GM12878 (cell line): ENCODE results near the gene RELT. TPM values are rescaled to one million over a fixed set of nuclear protein-coding genes. Genes with fewer than 3 reads are reported as not detected.
A peak's percentile ranks its signal among the peaks of the same experiment; 100 is the strongest.

Source experiments
- ATAC-seq: fragments of 200-7000 bp; cut with Tn5 transposase; 3 replicates; pipeline ENCODE4 v1.9.1; 2020; ENCODE audit warnings: mild to moderate bottlenecking, moderate library complexity
- BruUV-seq: library from RNA; stranded (reverse); fragments of 400-500 nt; replicated peaks from 2 replicates; lab custom pipeline; 2021; lab: Mats Ljungman, UMichigan
- CTCF ChIA-PET: fragments of 300-600 bp; sonication (Branson Sonifier 250); formaldehyde crosslinking; extraction: SDS; loops from one replicate; lab custom pipeline; 2021; ENCODE audit warnings: inconsistent platforms; lab: Yijun Ruan, JAX
- POLR2A ChIA-PET: fragments of 350-600 bp; formaldehyde crosslinking; extraction: SDS; loops from one replicate; lab custom pipeline; 2021; ENCODE audit warnings: inconsistent platforms; lab: Charles Lee
- RAD21 ChIA-PET: fragments of 300-600 bp; sonication (Branson Sonifier 250); formaldehyde crosslinking; loops from one replicate; lab custom pipeline; 2023; ENCODE audit warnings: antibody characterized with exemption; ENCODE audit not compliant: unreplicated experiment; lab: Charles Lee
- SMC1A ChIA-PET: fragments of 300-600 bp; sonication (Branson Sonifier 250); formaldehyde crosslinking; loops from one replicate; lab custom pipeline; 2023; ENCODE audit not compliant: unreplicated experiment, uncharacterized antibody; lab: Charles Lee
- DNase-seq: peaks from one replicate; pipeline ENCODE4 v3.0.0-alpha.2; 2011; ENCODE audit warnings: low read depth, low spot score
- FAIRE-seq: peaks from 3 replicates; lab custom pipeline; 2011; peaks lifted over from hg19 to GRCh38; lab: Jason Lieb, UNC
- H2AFZ ChIP-seq: 2 replicates; pipeline ENCODE4 v1.6.0; 2011; ENCODE audit warnings: low read depth, low read length, control low read depth; ENCODE audit not compliant: control insufficient read depth
- H3K27ac ChIP-seq: 2 replicates; pipeline ENCODE4 v1.5.1; 2011; ENCODE audit warnings: control low read depth; ENCODE audit not compliant: control insufficient read depth, insufficient read depth
- H3K27me3 ChIP-seq, 2 experiments: replicated peaks in 1 of 2; 2 replicates each; pipeline versions ENCODE4 v1.6.0 to v1.6.1; 2011; ENCODE audit warnings: low read length in 1 of 2; ENCODE audit not compliant: control insufficient read depth in 2 of 2, insufficient read depth in 2 of 2
- H3K36me3 ChIP-seq, 2 experiments: 2 replicates each; pipeline ENCODE4 v1.5.1; 2011; ENCODE audit warnings: low read length in 1 of 2; ENCODE audit not compliant: control insufficient read depth in 2 of 2, insufficient read depth in 2 of 2
- H3K4me1 ChIP-seq: 2 replicates; pipeline ENCODE4 v1.6.1; 2011; ENCODE audit warnings: mild to moderate bottlenecking, low read length, moderate library complexity, mixed read lengths; ENCODE audit not compliant: control insufficient read depth, insufficient read depth
- H3K4me2 ChIP-seq: 2 replicates; pipeline ENCODE4 v1.6.0; 2011; ENCODE audit warnings: control low read depth; ENCODE audit not compliant: control insufficient read depth, insufficient read depth
- H3K4me3 ChIP-seq: fragments of 200-600 bp; sonication (generic); 2 replicates; pipeline ENCODE4 v1.5.1; 2016
- H3K79me2 ChIP-seq: 2 replicates; pipeline ENCODE4 v1.6.0; 2011; ENCODE audit warnings: low read length; ENCODE audit not compliant: control insufficient read depth, insufficient read depth
- H3K9ac ChIP-seq: 2 replicates; pipeline ENCODE4 v1.8.0; 2011; ENCODE audit warnings: low read length, control low read depth, mixed read lengths; ENCODE audit not compliant: control insufficient read depth, insufficient read depth
- H3K9me3 ChIP-seq: replicated peaks from 3 replicates; pipeline ENCODE4 v1.5.1; 2011; ENCODE audit warnings: mild to moderate bottlenecking, low read length; ENCODE audit not compliant: control insufficient read depth, insufficient read depth
- H4K20me1 ChIP-seq: 2 replicates; pipeline ENCODE4 v1.6.0; 2011; ENCODE audit not compliant: control insufficient read depth, insufficient read depth
- BCL11A ChIP-seq: IDR thresholded peaks from 2 replicates; pipeline ENCODE4 v1.6.1; 2011; ENCODE audit warnings: low read depth, low read length
- BHLHE40 ChIP-seq, 2 experiments: fragments of 450-650 bp in 1 of 2; IDR thresholded peaks; 2 replicates each; pipeline ENCODE4 v1.6.1; 2011 to 2017; ENCODE audit warnings: low read depth in 2 of 2, borderline replicate concordance in 1 of 2, improper control_type of control experiment in 1 of 2, low read length in 1 of 2, mild to moderate bottlenecking in 1 of 2
- BRCA1 ChIP-seq: IDR thresholded peaks from 2 replicates; pipeline ENCODE4 v1.6.1; 2011; ENCODE audit warnings: low read depth, low read length, improper control_type of control experiment
- GATAD2B ChIP-seq: fragments of 450-650 bp; conservative IDR thresholded peaks from 2 replicates; pipeline ENCODE4 v1.6.1; 2017; ENCODE audit warnings: low read depth, mild to moderate bottlenecking, moderate library complexity
- MXI1 ChIP-seq: fragments of 150-350 bp; IDR thresholded peaks from 2 replicates; pipeline ENCODE4 v1.6.1; 2011; ENCODE audit warnings: low read depth, mild to moderate bottlenecking, inconsistent platforms, low read length, improper control_type of control experiment
- RCOR1 ChIP-seq: conservative IDR thresholded peaks from 2 replicates; pipeline ENCODE4 v1.6.1; 2012; ENCODE audit warnings: low read depth, low read length, improper control_type of control experiment
- SIN3A ChIP-seq: IDR thresholded peaks from 2 replicates; pipeline ENCODE4 v1.6.1; 2012; ENCODE audit warnings: low read depth, low read length, improper control_type of control experiment
- SP1 ChIP-seq: IDR thresholded peaks from one replicate; pipeline ENCODE4 v1.6.1; 2011; ENCODE audit warnings: low read depth, low read length
- TBL1XR1 ChIP-seq: IDR thresholded peaks from 2 replicates; pipeline ENCODE4 v1.6.1; 2012; ENCODE audit warnings: low read depth, low read length, improper control_type of control experiment
- YBX1 ChIP-seq: fragments of 450-650 bp; IDR thresholded peaks from 2 replicates; pipeline ENCODE4 v1.6.1; 2016; ENCODE audit warnings: antibody characterized with exemption
- WGBS: methylation state at CpG from one replicate; pipeline ENCODE4 v1.1.6; 2016; ENCODE audit warnings: low lambda C conversion rate; ENCODE audit not compliant: insufficient replicate concordance, insufficient coverage; ENCODE audit errors: missing lambda C conversion rate; 5-methylcytosine and 5-hydroxymethylcytosine counted together
- in situ Hi-C: fragments of 300-500 bp; cut with MboI; formaldehyde crosslinking; loops from 9 replicates; pipeline ENCODE4 v1.14.3; 2018; ENCODE audit warnings: mixed read lengths
- intact Hi-C: fragments of 100-400 bp; cut with micrococcal nuclease; formaldehyde crosslinking; loops from one replicate; pipeline ENCODE4 v1.14.2; 2022; ENCODE audit not compliant: unreplicated experiment
- polyA plus RNA-seq, 11 experiments: library from polyadenylated mRNA; depleted of rRNA in 4 of 11; unstranded in 6 of 11; stranded (reverse) in 5 of 11; fragments of >200 nt; fragmentation: Nextera tagmentation in 4 of 11; fragmentation: Illumina TruSeq in 1 of 11; extraction: Ambion mirVana in 4 of 11; extraction: Trizol in 1 of 11; gene quantifications; 1 replicate in 1 of 11; 2 replicates in 10 of 11; pipeline versions ENCODE4 v1.2.1 to v1.2.3, GENCODE V29; 2011 to 2016; ENCODE audit warnings: inconsistent platforms in 2 of 11, missing spikeins in 2 of 11, low read depth in 1 of 11
- total RNA-seq, 4 experiments: library from RNA; depleted of rRNA in 3 of 4; stranded (reverse); fragments of >200 nt in 3 of 4; fragmentation: Illumina TruSeq in 1 of 4; extraction: Trizol in 1 of 4; gene quantifications; 2 replicates each; pipeline versions ENCODE4 v1.2.1 to v1.2.3, GENCODE V29; 2013 to 2021
- TF ChIP-seq, protein P1 (sequence below): IDR thresholded peaks from 2 replicates; pipeline ENCODE4 v1.6.1; 2012; ENCODE audit warnings: low read depth, low read length, improper control_type of control experiment
- TF ChIP-seq, protein P2 (sequence below): IDR thresholded peaks from 2 replicates; pipeline ENCODE4 v1.6.1; 2012; ENCODE audit warnings: improper control_type of control experiment, low read depth, low read length; ENCODE audit not compliant: insufficient replicate concordance

RELT gene
- total and polyA plus RNA-seq, 10 of the 15 experiments (the other 5 are each of a cell fraction or from before 2014, with no cell fraction given), result 1.2 to 28.5 (median 10.8) TPM

DNA sequence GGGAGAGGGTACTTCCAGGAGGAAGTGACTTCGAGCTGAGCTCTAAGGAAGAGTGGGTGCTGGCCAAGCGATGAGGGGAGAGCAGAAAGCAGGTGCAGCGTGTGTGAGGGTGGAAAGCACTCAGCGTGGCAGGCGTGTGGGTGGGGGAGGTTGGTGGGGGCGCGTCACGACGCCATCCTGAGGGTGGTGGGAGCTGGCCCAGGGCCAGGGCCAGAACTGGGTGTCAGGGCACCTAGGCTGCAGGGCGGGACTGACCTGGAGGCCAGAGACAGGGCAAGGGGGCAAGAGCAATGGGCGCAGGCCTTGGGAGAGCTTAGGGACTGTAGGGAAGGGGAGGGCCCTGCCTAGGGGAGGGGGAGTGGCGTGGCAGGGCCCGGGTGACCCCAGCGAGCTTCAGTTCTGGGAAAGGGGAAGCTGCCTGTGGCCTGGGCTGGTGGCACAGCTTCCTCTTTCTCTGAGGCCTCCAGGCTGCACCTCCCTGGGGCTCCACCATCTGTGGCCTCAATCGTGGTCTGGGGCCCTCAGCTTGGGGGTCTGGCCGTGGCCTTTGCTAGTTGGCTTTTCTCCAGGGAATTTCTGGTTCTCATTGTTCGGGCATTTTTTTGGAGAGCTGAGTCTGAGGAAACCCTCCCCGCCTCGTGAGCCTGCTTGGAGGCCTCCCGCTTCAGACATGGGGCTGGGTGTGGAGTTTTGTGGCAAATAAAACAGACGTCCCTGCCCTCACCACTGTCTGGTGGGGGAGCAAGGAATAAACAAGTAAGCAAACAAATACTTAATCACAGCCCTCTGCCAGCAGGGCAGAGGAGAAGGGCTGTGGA lies 8.9 kb downstream of the RELT start (continued):
- no peak for TF ChIP-seq BCL11A
- TF ChIP-seq RCOR1, result no peak; the same call in 1 of the 2 replicates
- TF ChIP-seq BRCA1, result no peak
- TF ChIP-seq MXI1, result no peak
- 0 out of 2 replicates have a peak, but pooled peaks have one; percentile 36 for TF ChIP-seq SIN3A
- TF ChIP-seq TBL1XR1, result 0 out of 2 replicates have a peak, but pooled peaks have one; percentile 41
- TF ChIP-seq YBX1, result no peak
- TF ChIP-seq, all 136 proteins: peak for 36

DNA sequence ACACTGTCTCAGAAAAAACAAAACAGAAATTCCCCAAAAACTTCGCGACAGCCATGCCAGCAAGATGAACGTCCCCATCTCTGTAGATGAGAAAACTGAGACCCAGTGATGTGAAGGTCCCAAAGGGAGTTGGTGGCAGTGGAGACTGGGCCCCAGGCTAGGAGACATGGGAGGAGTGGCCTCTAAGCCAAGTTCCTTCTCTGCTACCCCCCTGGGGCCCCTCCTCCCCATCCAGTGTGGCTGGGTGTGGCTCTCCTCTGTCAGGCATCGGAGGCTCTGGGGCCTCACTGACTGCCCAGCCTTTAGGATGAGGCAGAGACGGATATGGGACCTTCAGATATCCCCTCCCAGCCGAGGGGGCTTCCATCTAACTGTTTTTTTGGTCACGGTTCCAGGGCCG lies 9.8 kb downstream of the RELT start:
- no TSS peak for BruUV-seq
- no peaks in the 10 kb centered on the region for H3K9me3 ChIP-seq
- peak overlapping the region; percentile 88 for H3K4me2 ChIP-seq
- H4K20me1 ChIP-seq, result no peaks in the 10 kb centered on the region
- ATAC-seq (peak; percentile 50), FAIRE-seq (peak; percentile 61), DNase-seq (peak; percentile 49)
- ChIA-PET RAD21 (interaction anchor here (0.7 to 2.1 kb wide), 8 partner anchors 9 to 97 kb away, joined by 3 to 8 read pairs (median 4); partner anchors contain the start of gene RELT), CTCF (interaction anchor here (1.1 to 25.6 kb wide), 8 partner anchors 7 to 275 kb away, joined by 3 to 400 read pairs (median 8); partner anchors contain the start of gene RELT), SMC1A (interaction anchor here (1.0 to 1.8 kb wide), 4 partner anchors 12 to 240 kb away, joined by 3 to 10 read pairs (median 5); no protein-coding TSS in a partner anchor), POLR2A (interaction anchor here (0.6 to 2.3 kb wide), 8 partner anchors 9 to 375 kb away, joined by 3 to 18 read pairs (median 4); partner anchors contain the start of genes RAB6A and RELT)
- peak overlapping the region; percentile 66 for H3K4me3 ChIP-seq
- in situ Hi-C loops, result no loop called here
- H3K9ac ChIP-seq, result peak overlapping the region; percentile 65
- H3K36me3 ChIP-seq, result peaks cover 5 to 21% of the 10 kb centered on the region in 2 experiments; a peak in 2 of 4 replicates
- peaks cover 97% of the 10 kb centered on the region for H3K79me2 ChIP-seq
- H2AFZ ChIP-seq, result no peak overlapping the region; the same call in 1 of the 2 replicates
- intact Hi-C loops, result no loop called here
- WGBS, result 2% methylated on average over 8 of the region's 8 CpGs
- peak overlapping the region; percentile 95 for H3K27ac ChIP-seq
- no peaks in the 10 kb centered on the region for H3K27me3 ChIP-seq
- peaks cover 79% of the 10 kb centered on the region for H3K4me1 ChIP-seq
- TF ChIP-seq SP1 (no peak), BHLHE40 (IDR thresholded peaks at IDR 0.05; ENCODE audit: borderline replicate concordance in 1 of 2, low read depth in 2 of 2, low read length in 1 of 2) (0 out of 4 replicates have a peak, but pooled peaks of 1 of the 2 experiments have one; percentile 9), GATAD2B (peak; percentile 9; the same call in 1 of the 2 replicates)
- TF ChIP-seq, protein P1, sequence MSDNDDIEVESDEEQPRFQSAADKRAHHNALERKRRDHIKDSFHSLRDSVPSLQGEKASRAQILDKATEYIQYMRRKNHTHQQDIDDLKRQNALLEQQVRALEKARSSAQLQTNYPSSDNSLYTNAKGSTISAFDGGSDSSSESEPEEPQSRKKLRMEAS, result no peak
- TF ChIP-seq, protein P2, sequence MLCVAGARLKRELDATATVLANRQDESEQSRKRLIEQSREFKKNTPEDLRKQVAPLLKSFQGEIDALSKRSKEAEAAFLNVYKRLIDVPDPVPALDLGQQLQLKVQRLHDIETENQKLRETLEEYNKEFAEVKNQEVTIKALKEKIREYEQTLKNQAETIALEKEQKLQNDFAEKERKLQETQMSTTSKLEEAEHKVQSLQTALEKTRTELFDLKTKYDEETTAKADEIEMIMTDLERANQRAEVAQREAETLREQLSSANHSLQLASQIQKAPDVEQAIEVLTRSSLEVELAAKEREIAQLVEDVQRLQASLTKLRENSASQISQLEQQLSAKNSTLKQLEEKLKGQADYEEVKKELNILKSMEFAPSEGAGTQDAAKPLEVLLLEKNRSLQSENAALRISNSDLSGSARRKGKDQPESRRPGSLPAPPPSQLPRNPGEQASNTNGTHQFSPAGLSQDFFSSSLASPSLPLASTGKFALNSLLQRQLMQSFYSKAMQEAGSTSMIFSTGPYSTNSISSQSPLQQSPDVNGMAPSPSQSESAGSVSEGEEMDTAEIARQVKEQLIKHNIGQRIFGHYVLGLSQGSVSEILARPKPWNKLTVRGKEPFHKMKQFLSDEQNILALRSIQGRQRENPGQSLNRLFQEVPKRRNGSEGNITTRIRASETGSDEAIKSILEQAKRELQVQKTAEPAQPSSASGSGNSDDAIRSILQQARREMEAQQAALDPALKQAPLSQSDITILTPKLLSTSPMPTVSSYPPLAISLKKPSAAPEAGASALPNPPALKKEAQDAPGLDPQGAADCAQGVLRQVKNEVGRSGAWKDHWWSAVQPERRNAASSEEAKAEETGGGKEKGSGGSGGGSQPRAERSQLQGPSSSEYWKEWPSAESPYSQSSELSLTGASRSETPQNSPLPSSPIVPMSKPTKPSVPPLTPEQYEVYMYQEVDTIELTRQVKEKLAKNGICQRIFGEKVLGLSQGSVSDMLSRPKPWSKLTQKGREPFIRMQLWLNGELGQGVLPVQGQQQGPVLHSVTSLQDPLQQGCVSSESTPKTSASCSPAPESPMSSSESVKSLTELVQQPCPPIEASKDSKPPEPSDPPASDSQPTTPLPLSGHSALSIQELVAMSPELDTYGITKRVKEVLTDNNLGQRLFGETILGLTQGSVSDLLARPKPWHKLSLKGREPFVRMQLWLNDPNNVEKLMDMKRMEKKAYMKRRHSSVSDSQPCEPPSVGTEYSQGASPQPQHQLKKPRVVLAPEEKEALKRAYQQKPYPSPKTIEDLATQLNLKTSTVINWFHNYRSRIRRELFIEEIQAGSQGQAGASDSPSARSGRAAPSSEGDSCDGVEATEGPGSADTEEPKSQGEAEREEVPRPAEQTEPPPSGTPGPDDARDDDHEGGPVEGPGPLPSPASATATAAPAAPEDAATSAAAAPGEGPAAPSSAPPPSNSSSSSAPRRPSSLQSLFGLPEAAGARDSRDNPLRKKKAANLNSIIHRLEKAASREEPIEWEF, result peak; percentile 43
